Sigmoid colon (tissue), 4 donors: ENCODE measurements around the gene IL3RA.

Source experiments
- POLR2AphosphoS5 ChIP-seq, 4 donors: sonication (generic); formaldehyde crosslinking; IDR thresholded peaks; one replicate each; pipeline ENCODE4 v1.6.1; 2017; ENCODE audit warnings: antibody characterized with exemption in 4 of 4
- TF ChIP-seq, protein P1 (sequence below), 4 experiments: fragments of 450-650 bp in 3 of 4; fragments of 200-600 bp in 1 of 4; IDR thresholded peaks; one replicate each; pipeline ENCODE4 v1.5.1; 2016 to 2019; ENCODE audit warnings: antibody characterized with exemption in 4 of 4, mild to moderate bottlenecking in 3 of 4, moderate library complexity in 2 of 4

DNA sequence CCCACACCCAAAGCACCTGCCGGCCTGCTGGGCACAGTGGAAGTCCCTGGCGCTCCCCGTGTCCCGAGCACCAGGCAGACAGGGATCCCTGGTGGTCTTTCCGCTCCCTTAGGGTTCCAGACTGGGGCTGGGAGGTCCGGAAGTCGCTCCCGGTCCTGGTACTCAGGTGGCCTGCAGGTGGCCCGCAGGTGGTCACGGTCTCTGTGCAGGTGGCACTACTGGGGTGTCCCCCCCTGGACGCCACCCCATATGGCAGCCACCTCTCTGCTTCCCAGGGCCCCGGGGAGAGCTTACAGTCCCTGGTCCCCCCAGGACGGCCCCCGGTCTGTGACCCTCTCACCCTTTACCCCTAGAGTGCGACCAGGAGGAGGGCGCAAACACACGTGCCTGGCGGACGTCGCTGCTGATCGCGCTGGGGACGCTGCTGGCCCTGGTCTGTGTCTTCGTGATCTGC lies 41.7 kb downstream of the IL3RA start:
- TF ChIP-seq, protein P1, sequence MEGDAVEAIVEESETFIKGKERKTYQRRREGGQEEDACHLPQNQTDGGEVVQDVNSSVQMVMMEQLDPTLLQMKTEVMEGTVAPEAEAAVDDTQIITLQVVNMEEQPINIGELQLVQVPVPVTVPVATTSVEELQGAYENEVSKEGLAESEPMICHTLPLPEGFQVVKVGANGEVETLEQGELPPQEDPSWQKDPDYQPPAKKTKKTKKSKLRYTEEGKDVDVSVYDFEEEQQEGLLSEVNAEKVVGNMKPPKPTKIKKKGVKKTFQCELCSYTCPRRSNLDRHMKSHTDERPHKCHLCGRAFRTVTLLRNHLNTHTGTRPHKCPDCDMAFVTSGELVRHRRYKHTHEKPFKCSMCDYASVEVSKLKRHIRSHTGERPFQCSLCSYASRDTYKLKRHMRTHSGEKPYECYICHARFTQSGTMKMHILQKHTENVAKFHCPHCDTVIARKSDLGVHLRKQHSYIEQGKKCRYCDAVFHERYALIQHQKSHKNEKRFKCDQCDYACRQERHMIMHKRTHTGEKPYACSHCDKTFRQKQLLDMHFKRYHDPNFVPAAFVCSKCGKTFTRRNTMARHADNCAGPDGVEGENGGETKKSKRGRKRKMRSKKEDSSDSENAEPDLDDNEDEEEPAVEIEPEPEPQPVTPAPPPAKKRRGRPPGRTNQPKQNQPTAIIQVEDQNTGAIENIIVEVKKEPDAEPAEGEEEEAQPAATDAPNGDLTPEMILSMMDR (IDR thresholded peaks at IDR 0.05), result no peak
- TF ChIP-seq POLR2AphosphoS5 (IDR thresholded peaks at IDR 0.05), result peak in 1 of 4 donors; percentile 31
